ENCODE results near the gene RTF2. TPM values are rescaled to one million over a fixed set of nuclear protein-coding genes. Genes with fewer than 3 reads are reported as not detected.
"Not testable (repeated sequence)": the region's sequence is repeated elsewhere in the genome, so short reads cannot be mapped to it uniquely, and the experiment has no call there.

The RTF2 gene
- total and polyA plus RNA-seq, 2 experiments from 2014 or later, result 59.2 to 95.3 TPM

DNA sequence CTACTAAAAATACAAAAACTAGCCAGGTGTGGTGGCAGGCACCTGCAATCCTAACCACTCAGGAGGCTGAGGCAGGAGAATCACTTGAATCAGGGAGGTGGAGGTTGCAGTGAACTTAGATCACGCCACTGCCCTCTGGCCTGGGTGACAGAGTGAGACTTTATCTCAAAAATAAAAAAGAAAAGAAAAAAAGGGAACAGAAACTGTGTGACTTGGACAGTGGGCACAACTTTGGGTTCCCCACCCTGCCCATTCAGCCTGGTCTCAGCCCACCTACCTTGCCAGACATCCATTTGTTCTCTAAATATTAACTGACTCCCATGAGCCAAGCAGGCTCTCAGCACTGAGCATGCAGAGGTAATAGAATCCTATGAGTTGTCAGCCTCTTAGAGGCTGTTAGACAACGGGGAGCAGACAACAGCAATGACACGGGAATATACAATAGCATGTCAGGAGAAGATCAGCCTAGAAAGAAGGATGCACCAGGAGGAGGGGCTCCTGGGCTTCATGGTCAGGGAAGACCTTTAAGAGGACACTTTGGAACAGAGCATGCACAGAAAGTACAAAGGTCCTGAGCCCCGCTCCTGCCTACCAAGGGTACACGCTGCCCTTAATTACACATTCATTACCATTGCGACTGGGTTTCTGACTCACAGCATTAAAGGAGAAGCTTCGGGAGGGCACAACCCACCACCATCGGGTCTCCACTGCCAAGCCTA is 84.6 kb downstream of the RTF2 start:
- no peaks in the 10 kb centered on the region for H4K20me1 ChIP-seq (ENCODE audit: insufficient read depth, poor library complexity, severe bottlenecking)
- TF ChIP-seq EZH2phosphoT487 (IDR thresholded peaks at IDR 0.05; ENCODE audit: low read depth, severe bottlenecking, unreplicated experiment), result no peak
- WGBS (ENCODE audit: low lambda C conversion rate, missing lambda C conversion rate), result 69% methylated on average over 8 of the region's 8 CpGs
- no peaks in the 10 kb centered on the region for H3K4me1 ChIP-seq (ENCODE audit: insufficient read depth)
- no peaks in the 10 kb centered on the region for H3K36me3 ChIP-seq (replicated peaks; ENCODE audit: insufficient read depth, low read depth)
- no peaks in the 10 kb centered on the region for H3K9me2 ChIP-seq (replicated peaks; ENCODE audit: insufficient read depth)
- no peak overlapping the region for H3K4me2 ChIP-seq
- DNase-seq (ENCODE audit: low spot score), result no peak
- H2AFZ ChIP-seq, result no peak overlapping the region
- H3K27ac ChIP-seq, result no peak overlapping the region
- H3K27me3 ChIP-seq, result no peaks in the 10 kb centered on the region
- H3K4me3 ChIP-seq, result no peak overlapping the region
- no peaks in the 10 kb centered on the region for H3K9me3 ChIP-seq (ENCODE audit: low read depth)
- H3K79me2 ChIP-seq, result no peaks in the 10 kb centered on the region

DNA sequence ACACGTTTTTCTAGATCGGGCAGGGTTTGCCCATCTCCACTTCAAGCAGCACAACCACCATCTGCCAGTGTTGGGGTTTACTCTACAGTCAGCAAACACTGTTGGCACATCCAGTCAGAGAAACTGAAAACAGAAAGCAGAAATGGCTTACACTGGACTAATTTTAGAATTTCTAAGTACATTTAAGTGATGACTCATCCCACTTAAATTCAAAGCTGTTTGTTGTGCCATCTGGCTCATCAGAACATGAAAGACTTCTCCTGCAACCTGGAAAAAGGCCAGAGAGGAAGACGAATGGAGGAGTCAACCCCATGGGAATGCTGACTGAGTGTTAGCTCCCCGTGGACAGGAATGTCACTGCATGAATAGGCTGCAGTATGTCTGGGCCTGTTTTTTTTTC is 86.4 kb downstream of the RTF2 start:
- Histone ChIP-seq H2AFZ (no peak overlapping the region), H3K36me3 (replicated peaks; ENCODE audit: insufficient read depth, low read depth) (no peaks in the 10 kb centered on the region), H4K20me1 (ENCODE audit: insufficient read depth, poor library complexity, severe bottlenecking) (no peaks in the 10 kb centered on the region), H3K4me2 (no peak overlapping the region), H3K4me3 (no peak overlapping the region), H3K4me1 (ENCODE audit: insufficient read depth) (no peaks in the 10 kb centered on the region), H3K27me3 (no peaks in the 10 kb centered on the region), H3K9me3 (ENCODE audit: low read depth) (no peaks in the 10 kb centered on the region), H3K79me2 (no peaks in the 10 kb centered on the region), H3K9me2 (replicated peaks; ENCODE audit: insufficient read depth) (no peaks in the 10 kb centered on the region), H3K27ac (no peak overlapping the region)
- no peak for TF ChIP-seq EZH2 (IDR thresholded peaks at IDR 0.05; ENCODE audit: borderline replicate concordance)
- TF ChIP-seq EZH2phosphoT487 (IDR thresholded peaks at IDR 0.05; ENCODE audit: low read depth, severe bottlenecking, unreplicated experiment), result no peak
- TF ChIP-seq, protein P1, sequence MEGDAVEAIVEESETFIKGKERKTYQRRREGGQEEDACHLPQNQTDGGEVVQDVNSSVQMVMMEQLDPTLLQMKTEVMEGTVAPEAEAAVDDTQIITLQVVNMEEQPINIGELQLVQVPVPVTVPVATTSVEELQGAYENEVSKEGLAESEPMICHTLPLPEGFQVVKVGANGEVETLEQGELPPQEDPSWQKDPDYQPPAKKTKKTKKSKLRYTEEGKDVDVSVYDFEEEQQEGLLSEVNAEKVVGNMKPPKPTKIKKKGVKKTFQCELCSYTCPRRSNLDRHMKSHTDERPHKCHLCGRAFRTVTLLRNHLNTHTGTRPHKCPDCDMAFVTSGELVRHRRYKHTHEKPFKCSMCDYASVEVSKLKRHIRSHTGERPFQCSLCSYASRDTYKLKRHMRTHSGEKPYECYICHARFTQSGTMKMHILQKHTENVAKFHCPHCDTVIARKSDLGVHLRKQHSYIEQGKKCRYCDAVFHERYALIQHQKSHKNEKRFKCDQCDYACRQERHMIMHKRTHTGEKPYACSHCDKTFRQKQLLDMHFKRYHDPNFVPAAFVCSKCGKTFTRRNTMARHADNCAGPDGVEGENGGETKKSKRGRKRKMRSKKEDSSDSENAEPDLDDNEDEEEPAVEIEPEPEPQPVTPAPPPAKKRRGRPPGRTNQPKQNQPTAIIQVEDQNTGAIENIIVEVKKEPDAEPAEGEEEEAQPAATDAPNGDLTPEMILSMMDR (IDR thresholded peaks at IDR 0.05; ENCODE audit: poor library complexity), result no peak
- WGBS (ENCODE audit: low lambda C conversion rate, missing lambda C conversion rate), result 38% methylated on average over 4 of the region's 4 CpGs
- peak; percentile 75 for DNase-seq (ENCODE audit: low spot score)

DNA sequence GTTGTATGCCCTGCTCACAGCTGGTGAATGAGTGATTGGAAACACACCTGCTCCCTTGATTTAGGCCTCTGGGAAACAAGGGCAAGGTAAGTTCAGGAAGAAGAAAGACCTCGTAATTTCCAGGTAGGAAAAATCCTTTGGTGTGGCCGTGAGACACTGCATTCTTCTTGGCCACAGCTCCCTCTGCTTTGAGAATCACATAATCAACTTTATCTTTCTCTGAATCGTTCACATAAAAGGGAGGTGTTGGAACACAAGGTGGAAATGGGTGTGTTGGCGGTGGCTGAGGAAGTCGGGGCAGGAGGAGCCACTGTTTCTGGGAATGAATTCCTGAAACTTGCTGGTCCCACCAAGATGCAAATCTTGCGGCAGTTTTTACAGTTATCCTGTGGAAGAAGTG is 90.5 kb downstream of the RTF2 start:
- Histone ChIP-seq H3K27me3 (no peaks in the 10 kb centered on the region), H3K9me3 (ENCODE audit: low read depth) (no peaks in the 10 kb centered on the region), H3K27ac (no peak overlapping the region), H4K20me1 (ENCODE audit: insufficient read depth, poor library complexity, severe bottlenecking) (no peaks in the 10 kb centered on the region), H3K36me3 (replicated peaks; ENCODE audit: insufficient read depth, low read depth) (no peaks in the 10 kb centered on the region), H3K4me3 (no peak overlapping the region), H2AFZ (no peak overlapping the region), H3K4me1 (ENCODE audit: insufficient read depth) (no peaks in the 10 kb centered on the region), H3K79me2 (no peaks in the 10 kb centered on the region), H3K4me2 (no peak overlapping the region), H3K9me2 (replicated peaks; ENCODE audit: insufficient read depth) (no peaks in the 10 kb centered on the region)
- DNase-seq (ENCODE audit: low spot score), result no peak
- TF ChIP-seq, protein P1 (IDR thresholded peaks at IDR 0.05; ENCODE audit: poor library complexity), result no peak
- TF ChIP-seq EZH2phosphoT487 (IDR thresholded peaks at IDR 0.05; ENCODE audit: low read depth, severe bottlenecking, unreplicated experiment) (no peak), EZH2 (IDR thresholded peaks at IDR 0.05; ENCODE audit: borderline replicate concordance) (no peak)
- 76% methylated on average over 6 of the region's 6 CpGs for WGBS (ENCODE audit: low lambda C conversion rate, missing lambda C conversion rate)

DNA sequence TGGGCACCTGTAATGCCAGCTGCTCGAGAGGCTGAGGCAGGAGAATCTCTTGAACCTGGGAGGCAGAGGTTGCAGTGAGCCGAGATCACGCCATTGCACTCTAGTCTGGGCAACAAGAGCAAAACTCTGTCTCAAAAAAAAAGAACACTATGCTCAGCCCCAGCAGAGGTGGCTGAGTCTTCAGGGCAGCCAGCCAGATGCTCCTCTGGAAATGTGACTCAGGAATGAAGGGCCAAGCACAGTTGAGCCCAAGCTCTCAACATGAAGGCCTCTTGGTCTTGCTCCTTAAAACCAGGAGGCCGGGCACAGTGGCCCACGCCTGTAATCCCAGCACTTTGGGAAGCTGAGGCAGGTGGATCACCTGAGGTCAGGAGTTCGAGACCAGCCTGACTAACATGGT is 96.1 kb downstream of the RTF2 start:
- not testable (repeated sequence) for H3K9me2 ChIP-seq (replicated peaks; ENCODE audit: insufficient read depth); H3K36me3 ChIP-seq (replicated peaks; ENCODE audit: insufficient read depth, low read depth); H3K4me1 ChIP-seq (ENCODE audit: insufficient read depth); H3K27ac ChIP-seq; H2AFZ ChIP-seq; H4K20me1 ChIP-seq (ENCODE audit: insufficient read depth, poor library complexity, severe bottlenecking); DNase-seq (ENCODE audit: low spot score); H3K27me3 ChIP-seq; H3K4me2 ChIP-seq; H3K79me2 ChIP-seq; H3K4me3 ChIP-seq; H3K9me3 ChIP-seq (ENCODE audit: low read depth)
- over 99% methylated on average over 6 of the region's 6 CpGs for WGBS (ENCODE audit: low lambda C conversion rate, missing lambda C conversion rate)

All from hepatocyte (in vitro differentiated cells).